Upper lobe of right lung (tissue), 1 donor: ENCODE results near the gene TNFAIP2. TPM values are rescaled to one million over a fixed set of nuclear protein-coding genes. Genes with fewer than 3 reads are reported as not detected.

ENCODE experiments used
- ATAC-seq: fragments of 200-7000 bp; cut with Tn5 transposase; one replicate; pipeline ENCODE4 v1.9.1; 2020; ENCODE audit warnings: mild to moderate bottlenecking, moderate library complexity
- DNase-seq: peaks from one replicate; pipeline ENCODE4 v3.0.0-alpha.2; 2020
- H3K27ac ChIP-seq: fragments of 200-600 bp; one replicate; pipeline ENCODE4 v1.8.0; 2022
- H3K27me3 ChIP-seq: fragments of 200-600 bp; one replicate; pipeline ENCODE4 v1.8.0; 2022; ENCODE audit warnings: mild to moderate bottlenecking
- H3K36me3 ChIP-seq: fragments of 200-600 bp; one replicate; pipeline ENCODE4 v1.8.0; 2022
- H3K4me1 ChIP-seq: fragments of 200-600 bp; one replicate; pipeline ENCODE4 v1.8.0; 2022
- H3K4me3 ChIP-seq: fragments of 200-600 bp; one replicate; pipeline ENCODE4 v1.8.0; 2022; ENCODE audit warnings: mild to moderate bottlenecking
- H3K9me3 ChIP-seq: fragments of 200-600 bp; one replicate; pipeline ENCODE4 v1.8.0; 2022
- intact Hi-C: fragments of 100-400 bp; cut with DNase I; formaldehyde crosslinking; loops from one replicate; pipeline ENCODE4 v1.11.0; 2022
- total RNA-seq: library from RNA; stranded (reverse); fragmentation: NEBNext Ultra II Directional; extraction: Animal tissue kit (Norgen Biotek cat#: 25700); gene quantifications from one replicate; pipeline ENCODE4 v1.2.1, GENCODE V29; 2021
- TF ChIP-seq, protein P1 (sequence below): fragments of 200-600 bp; IDR thresholded peaks from one replicate; pipeline ENCODE4 v1.8.0; 2022; ENCODE audit warnings: antibody characterized with exemption
- donor health status: DM: no; HTN: yes; CAD: no; lungs with severe emphysema.

The TNFAIP2 gene
- total RNA-seq, 1 donor from 2014 or later: 158 TPM

DNA sequence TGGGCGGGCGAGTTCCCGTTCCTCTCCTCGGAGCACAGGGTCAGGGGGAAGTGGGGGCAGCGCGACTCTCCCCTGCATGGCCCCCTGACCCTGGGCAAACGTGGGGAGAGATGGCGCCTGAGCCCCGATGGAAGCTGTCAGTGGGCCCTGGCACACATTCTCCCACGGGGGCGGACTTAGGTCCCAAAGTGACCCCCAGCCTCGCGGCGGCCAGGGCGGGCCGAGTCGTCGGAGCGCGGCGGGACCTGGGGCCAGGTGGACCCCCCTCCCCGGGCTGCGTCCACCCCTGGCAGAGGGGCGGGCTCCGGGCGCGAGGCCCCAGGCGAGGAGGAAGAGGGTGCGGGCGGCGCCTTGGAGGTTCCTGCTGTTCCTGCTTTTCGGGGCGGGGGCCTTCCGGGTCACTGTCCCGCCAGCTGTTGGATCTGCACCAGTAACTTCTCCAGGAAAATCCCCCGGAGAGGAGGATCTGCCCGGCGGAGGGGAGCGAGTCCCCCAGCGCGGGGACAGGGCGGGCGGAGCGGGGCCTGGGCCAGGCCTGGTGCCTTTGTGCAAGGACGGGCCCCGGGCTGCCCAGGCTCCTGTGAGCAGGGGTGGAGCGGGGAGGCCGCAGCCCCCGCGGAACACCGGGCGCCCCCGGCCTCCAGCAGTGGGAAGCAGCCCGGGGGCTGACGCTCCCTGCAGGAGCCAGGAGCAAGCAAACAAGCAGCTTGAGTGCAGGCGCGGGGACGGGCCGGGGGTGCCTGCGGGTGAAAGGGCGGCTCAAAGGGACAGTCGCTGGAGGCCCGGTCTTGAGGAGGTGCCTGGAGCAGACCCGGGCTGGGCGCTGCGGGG lies 15.3 kb downstream of the TNFAIP2 start:
- H3K4me3 ChIP-seq: no peak overlapping the region
- DNase-seq: no peak
- intact Hi-C loops: no loop called here

DNA sequence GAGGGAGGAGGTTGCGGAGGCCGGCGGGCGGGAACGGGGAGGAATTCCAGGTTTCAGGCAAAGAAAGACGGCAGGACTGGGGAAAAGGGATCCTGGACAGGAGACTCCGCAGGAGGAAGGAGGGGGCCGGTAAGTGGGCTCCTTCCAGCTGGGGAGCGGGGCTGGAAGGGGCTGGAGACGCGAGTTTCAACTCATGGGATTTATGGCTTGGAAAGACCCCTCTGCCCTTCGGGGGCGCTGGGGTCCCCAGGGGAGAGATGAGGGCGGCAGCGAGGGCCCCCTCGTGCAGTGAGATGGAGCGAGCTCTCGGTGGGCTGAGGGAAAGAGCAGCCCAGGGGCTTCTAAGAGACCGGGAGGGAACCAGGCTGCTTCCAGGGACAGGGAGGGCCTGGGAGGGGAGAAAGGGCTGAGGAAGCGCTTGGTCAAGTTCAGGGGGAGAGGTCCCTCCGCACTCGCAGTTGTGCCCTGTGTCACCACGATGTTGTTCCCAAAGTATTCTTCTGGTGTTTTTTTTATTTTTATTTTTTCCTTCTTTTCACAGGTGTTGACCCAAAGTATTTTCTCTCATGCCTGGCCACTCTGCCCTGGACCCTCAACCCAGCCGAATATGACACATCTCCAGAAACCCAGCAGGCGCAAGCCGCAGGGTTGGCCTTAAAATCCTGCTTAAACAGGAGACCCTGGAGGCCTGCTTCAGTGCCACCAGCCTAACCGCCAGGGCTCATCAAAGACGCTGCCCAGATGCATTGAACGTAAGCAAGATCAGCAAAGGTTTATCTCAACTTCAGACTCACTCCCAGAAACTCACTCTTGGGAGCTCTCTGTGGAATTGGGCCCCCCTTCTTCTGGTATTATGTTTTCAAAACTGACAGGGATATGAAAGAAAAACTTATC lies 16.1 kb downstream of the TNFAIP2 start:
- intact Hi-C loops: no loop called here
- no peak for DNase-seq
- TF ChIP-seq, protein P1, sequence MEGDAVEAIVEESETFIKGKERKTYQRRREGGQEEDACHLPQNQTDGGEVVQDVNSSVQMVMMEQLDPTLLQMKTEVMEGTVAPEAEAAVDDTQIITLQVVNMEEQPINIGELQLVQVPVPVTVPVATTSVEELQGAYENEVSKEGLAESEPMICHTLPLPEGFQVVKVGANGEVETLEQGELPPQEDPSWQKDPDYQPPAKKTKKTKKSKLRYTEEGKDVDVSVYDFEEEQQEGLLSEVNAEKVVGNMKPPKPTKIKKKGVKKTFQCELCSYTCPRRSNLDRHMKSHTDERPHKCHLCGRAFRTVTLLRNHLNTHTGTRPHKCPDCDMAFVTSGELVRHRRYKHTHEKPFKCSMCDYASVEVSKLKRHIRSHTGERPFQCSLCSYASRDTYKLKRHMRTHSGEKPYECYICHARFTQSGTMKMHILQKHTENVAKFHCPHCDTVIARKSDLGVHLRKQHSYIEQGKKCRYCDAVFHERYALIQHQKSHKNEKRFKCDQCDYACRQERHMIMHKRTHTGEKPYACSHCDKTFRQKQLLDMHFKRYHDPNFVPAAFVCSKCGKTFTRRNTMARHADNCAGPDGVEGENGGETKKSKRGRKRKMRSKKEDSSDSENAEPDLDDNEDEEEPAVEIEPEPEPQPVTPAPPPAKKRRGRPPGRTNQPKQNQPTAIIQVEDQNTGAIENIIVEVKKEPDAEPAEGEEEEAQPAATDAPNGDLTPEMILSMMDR: no peak
- H3K4me3 ChIP-seq: no peak overlapping the region
- no peaks in the 10 kb centered on the region for H3K9me3 ChIP-seq
- no peak overlapping the region for H3K27ac ChIP-seq
- H3K36me3 ChIP-seq: peaks cover 17% of the 10 kb centered on the region
- ATAC-seq: no peak
- H3K4me1 ChIP-seq: no peaks in the 10 kb centered on the region
- peaks cover 7% of the 10 kb centered on the region for H3K27me3 ChIP-seq

More for the DNA sequence above, 15.3 kb downstream of the TNFAIP2 start:
- TF ChIP-seq, protein P1: no peak
- Histone ChIP-seq H3K27ac (no peak overlapping the region), H3K36me3 (peaks cover 25% of the 10 kb centered on the region), H3K9me3 (no peaks in the 10 kb centered on the region), H3K4me1 (no peaks in the 10 kb centered on the region), H3K27me3 (peaks cover 5% of the 10 kb centered on the region)
- ATAC-seq: peak; percentile 64

DNA sequence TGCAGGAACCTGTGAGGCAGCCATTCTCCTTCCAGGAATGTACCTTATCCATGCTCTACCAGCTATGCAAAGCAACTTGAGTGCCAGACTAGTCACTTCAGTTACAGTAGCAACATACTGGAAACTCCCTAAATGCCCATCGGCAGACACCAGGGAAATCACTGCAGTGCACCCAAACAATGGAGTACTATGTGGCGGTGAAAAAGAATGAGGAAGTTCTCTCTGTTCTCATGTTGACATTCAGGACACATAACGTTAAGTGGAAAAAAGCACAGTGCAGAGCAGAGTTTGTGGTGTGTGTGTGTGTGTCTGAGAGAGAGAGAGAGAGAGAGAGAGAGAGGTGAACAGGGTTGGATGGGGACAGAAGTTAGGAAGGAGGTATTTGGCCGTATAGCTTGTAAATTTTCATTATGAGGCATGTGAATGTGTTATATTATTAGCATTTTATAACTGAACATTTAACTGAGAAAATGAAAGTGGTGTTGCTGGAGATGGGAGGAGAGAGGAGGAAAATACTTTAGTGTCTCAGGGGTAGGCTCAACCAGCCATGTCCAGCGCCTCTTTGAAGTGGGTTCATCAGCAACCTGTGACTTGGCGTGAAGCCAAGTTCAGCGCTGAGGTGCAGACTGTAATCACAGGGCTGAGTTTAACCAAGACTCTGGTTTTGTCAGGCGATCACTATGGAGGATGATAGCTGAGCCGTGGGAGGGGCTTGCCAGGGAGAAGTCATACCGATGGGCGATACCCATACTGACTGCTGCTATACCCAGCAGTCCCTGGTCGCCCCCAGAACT lies 17.3 kb downstream of the TNFAIP2 start:
- no peaks in the 10 kb centered on the region for H3K9me3 ChIP-seq
- H3K36me3 ChIP-seq: peaks cover 9% of the 10 kb centered on the region
- intact Hi-C loops: no loop called here
- no peak overlapping the region for H3K27ac ChIP-seq
- TF ChIP-seq, protein P1: no peak
- no peak for ATAC-seq
- no peak for DNase-seq
- H3K4me3 ChIP-seq: no peak overlapping the region
- peaks cover 7% of the 10 kb centered on the region for H3K27me3 ChIP-seq
- no peaks in the 10 kb centered on the region for H3K4me1 ChIP-seq

DNA sequence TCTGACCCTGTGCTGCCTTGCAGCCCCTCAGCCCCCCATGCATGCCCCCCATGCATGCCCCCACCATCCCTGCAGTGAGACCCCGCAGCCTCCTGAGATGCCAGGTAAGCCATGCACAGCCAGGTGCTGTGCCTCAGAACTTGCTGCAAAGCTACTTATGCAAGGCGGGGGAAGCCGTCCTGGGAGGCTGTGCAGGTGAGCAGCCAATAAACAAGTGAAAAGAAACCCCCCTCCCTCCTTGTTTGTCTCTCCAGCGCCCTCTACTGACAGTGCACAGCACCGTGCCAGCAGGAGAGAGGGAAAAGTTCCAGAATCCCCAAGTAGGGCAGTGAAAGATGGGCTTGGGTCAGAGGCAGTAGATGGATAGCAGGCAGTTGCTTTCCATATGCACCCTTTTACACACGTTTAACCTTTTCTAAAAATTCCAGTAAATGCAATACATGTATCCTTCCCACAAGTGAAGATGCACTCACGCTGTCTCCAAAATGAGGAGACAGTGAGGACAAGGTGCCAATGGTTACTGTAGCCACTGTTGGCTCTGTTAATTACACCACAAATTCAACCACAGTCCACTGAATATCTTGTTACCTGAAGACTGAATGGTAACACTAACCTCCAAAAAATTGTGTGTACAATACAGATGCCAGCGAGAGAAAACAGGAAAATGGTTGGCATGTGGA lies 18.0 kb downstream of the TNFAIP2 start:
- intact Hi-C loops: no loop called here
- Histone ChIP-seq H3K4me3 (no peak overlapping the region), H3K4me1 (no peaks in the 10 kb centered on the region), H3K9me3 (no peaks in the 10 kb centered on the region), H3K36me3 (peaks cover 1% of the 10 kb centered on the region), H3K27ac (no peak overlapping the region), H3K27me3 (peaks cover 7% of the 10 kb centered on the region)
- TF ChIP-seq, protein P1: peak; percentile 66
- ATAC-seq (peak; percentile 53), DNase-seq (no peak)

DNA sequence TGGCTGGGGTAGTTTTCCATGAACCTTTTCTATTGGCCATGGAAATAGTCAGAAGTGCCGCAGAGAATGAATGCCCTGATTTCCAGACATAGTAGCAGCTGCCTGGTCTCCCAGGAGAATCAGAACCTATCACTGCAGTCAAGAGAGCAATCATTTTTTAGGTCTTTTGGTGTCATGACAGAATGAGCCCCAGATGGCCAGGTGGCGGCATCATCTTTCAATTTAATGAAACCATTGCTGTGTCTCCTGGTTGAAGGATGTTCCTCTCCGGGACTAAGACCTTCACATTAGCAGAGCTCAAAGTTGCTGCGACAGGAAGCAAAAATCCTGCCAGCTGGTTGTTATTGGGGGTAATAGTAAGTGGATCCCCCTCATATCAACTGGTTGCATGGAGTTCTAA lies 18.8 kb downstream of the TNFAIP2 start:
- H3K36me3 ChIP-seq: no peaks in the 10 kb centered on the region
- no peak for DNase-seq
- intact Hi-C loops: no loop called here
- no peak overlapping the region for H3K4me3 ChIP-seq
- H3K27me3 ChIP-seq: peaks cover 7% of the 10 kb centered on the region
- TF ChIP-seq, protein P1: no peak
- no peak for ATAC-seq
- no peaks in the 10 kb centered on the region for H3K4me1 ChIP-seq
- H3K27ac ChIP-seq: no peak overlapping the region
- H3K9me3 ChIP-seq: no peaks in the 10 kb centered on the region
